ENCODE measurements around the gene TNFAIP8L2. TPM values are rescaled to one million over a fixed set of nuclear protein-coding genes. Genes with fewer than 3 reads are reported as not detected.
A peak's percentile ranks its signal among the peaks of the same experiment; 100 is the strongest.

The TNFAIP8L2 gene
- 10.3 TPM for total RNA-seq
- long read RNA-seq, transcript TNFAIP8L2-201 (2 exons, 1,178 nt), result major isoform, 10 of 18 reads
- long read RNA-seq, partial matches to known transcripts, result 0 of 18 reads
- long read RNA-seq, other reads (novel, unspliced or antisense), result 8 of 18 reads

GRCh38 chr1:151156515-151156819 lies at the start of gene TNFAIP8L2:
Gene TNFAIP8L2, plus strand, starts transcription at chr1:151156649. Its CDS starts 2,049 bp downstream, at chr1:151158698.
- Histone ChIP-seq H3K9me3 (no peaks in the 10 kb centered on the region), H3K4me3 (peak within 1 kb of the TSS; percentile 52), H3K36me3 (peaks cover 42% of the 10 kb centered on the region), H3K4me1 (peaks cover 2% of the 10 kb centered on the region), H3K27me3 (no peaks in the 10 kb centered on the region), H3K27ac (peak within 1 kb of the TSS; percentile 67)
- intact Hi-C loops (cut with DNase I), result loop anchor here (5.0 kb wide), 1 partner anchor 54 kb away; no protein-coding TSS in a partner anchor
- ATAC-seq (peak; percentile 86), DNase-seq (peak; percentile 81)
- TF ChIP-seq, protein P1, sequence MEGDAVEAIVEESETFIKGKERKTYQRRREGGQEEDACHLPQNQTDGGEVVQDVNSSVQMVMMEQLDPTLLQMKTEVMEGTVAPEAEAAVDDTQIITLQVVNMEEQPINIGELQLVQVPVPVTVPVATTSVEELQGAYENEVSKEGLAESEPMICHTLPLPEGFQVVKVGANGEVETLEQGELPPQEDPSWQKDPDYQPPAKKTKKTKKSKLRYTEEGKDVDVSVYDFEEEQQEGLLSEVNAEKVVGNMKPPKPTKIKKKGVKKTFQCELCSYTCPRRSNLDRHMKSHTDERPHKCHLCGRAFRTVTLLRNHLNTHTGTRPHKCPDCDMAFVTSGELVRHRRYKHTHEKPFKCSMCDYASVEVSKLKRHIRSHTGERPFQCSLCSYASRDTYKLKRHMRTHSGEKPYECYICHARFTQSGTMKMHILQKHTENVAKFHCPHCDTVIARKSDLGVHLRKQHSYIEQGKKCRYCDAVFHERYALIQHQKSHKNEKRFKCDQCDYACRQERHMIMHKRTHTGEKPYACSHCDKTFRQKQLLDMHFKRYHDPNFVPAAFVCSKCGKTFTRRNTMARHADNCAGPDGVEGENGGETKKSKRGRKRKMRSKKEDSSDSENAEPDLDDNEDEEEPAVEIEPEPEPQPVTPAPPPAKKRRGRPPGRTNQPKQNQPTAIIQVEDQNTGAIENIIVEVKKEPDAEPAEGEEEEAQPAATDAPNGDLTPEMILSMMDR (IDR thresholded peaks at IDR 0.05), result no peak

GRCh38 chr1:151106894-151107293 lies 49.6 kb upstream of the TNFAIP8L2 start:
- no peak for ATAC-seq
- Histone ChIP-seq H3K27me3 (no peaks in the 10 kb centered on the region), H3K9me3 (no peaks in the 10 kb centered on the region), H3K4me1 (no peaks in the 10 kb centered on the region), H3K27ac (no peak overlapping the region), H3K36me3 (peaks cover 28% of the 10 kb centered on the region), H3K4me3 (no peak overlapping the region)
- intact Hi-C loops (cut with DNase I), result no loop called here
- TF ChIP-seq, protein P1 (IDR thresholded peaks at IDR 0.05), result no peak
- DNase-seq, result no peak

- TF ChIP-seq, protein P1 (IDR thresholded peaks at IDR 0.05), result no peak
- no peaks in the 10 kb centered on the region for H3K4me1 ChIP-seq
- no peaks in the 10 kb centered on the region for H3K27me3 ChIP-seq
- H3K27ac ChIP-seq, result no peak overlapping the region
- ATAC-seq, result no peak
- intact Hi-C loops (cut with DNase I), result no loop called here
- H3K36me3 ChIP-seq, result peaks cover 26% of the 10 kb centered on the region
- no peak for DNase-seq
- H3K4me3 ChIP-seq, result no peak overlapping the region
- H3K9me3 ChIP-seq, result no peaks in the 10 kb centered on the region
Observed at GRCh38 chr1:151108331-151108730, 48.1 kb upstream of the TNFAIP8L2 start.

DNA sequence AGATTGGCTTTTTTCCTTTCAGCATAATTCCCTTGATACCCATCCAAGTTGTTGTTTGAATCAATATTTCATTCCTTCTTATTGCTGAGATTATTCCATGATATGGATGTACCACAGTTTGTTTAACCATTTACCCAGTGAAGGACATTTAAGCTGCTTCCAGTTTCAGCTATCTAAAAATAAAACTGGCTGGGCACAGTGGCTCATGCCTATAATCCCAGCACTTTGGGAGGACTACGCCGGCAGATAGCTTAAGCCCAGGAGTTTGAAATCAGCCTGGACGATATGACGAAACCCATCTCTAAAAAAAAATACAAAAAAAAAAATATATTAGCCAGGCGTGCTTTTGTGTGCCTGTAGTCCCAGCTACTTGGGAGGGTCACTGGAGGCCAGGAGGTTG lies 42.6 kb upstream of the TNFAIP8L2 start:
- DNase-seq, result no peak
- ATAC-seq, result no peak
- TF ChIP-seq, protein P1 (IDR thresholded peaks at IDR 0.05), result no peak
- Histone ChIP-seq H3K27me3 (no peaks in the 10 kb centered on the region), H3K4me1 (no peaks in the 10 kb centered on the region), H3K36me3 (peaks cover 11% of the 10 kb centered on the region), H3K4me3 (no peak overlapping the region), H3K27ac (no peak overlapping the region), H3K9me3 (no peaks in the 10 kb centered on the region)
- intact Hi-C loops (cut with DNase I), result no loop called here

DNA sequence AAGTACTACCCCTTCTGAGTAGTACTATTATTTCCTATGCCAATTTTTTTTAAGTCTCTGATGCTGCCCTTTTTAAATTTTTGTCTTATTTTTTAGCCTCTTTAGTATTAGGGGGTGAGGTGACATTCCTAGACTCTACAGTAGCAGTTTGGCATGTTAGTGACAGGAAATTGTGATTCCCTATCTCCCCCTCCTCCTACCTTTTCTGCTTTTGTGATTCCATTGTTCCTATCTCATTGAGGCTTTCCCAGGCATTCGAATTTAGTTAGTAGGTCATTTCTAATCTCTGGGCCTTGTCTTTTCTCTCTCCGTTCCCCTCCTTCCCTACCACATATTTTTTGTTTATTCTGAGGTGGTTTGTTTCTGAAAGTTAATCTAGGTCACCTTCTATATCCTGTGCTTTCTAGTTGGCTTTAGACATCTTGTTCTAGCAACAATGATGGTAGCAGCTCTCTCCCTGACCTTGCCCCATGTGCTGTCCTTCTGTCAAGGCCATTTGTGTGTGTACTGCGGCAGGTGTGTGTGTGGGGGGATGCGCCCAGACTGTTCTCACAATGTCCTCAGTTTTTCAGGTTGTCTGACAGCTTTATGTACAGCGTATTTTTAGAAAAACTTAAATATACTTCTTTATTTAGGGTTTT lies 31.6 kb upstream of the TNFAIP8L2 start:
- no peak overlapping the region for H3K4me3 ChIP-seq
- no peak overlapping the region for H3K27ac ChIP-seq
- no peaks in the 10 kb centered on the region for H3K4me1 ChIP-seq
- no peaks in the 10 kb centered on the region for H3K36me3 ChIP-seq
- no peaks in the 10 kb centered on the region for H3K27me3 ChIP-seq
- H3K9me3 ChIP-seq, result no peaks in the 10 kb centered on the region
- DNase-seq (no peak), ATAC-seq (no peak)
- intact Hi-C loops (cut with DNase I), result no loop called here
- TF ChIP-seq, protein P1 (IDR thresholded peaks at IDR 0.05), result no peak

All from upper lobe of right lung (tissue), 1 donor.